CD4-positive, CD25-positive, alpha-beta regulatory T cell (primary cell): Measurements from ENCODE around the gene IFIT2. TPM values are rescaled to one million over a fixed set of nuclear protein-coding genes. Genes with fewer than 3 reads are reported as not detected.

ENCODE experiments used
- ATAC-seq, 2 donors: fragments of 150-1000 bp; cut with Tn5 transposase; one replicate each; pipeline ENCODE4 v1.10.0; 2021; ENCODE audit warnings: low read depth in 2 of 2, moderate number of reproducible peaks in 2 of 2, moderate library complexity in 1 of 2
- DNase-seq, 3 donors: peaks; one replicate each; pipeline versions ENCODE4 v3.0.0 to v3.0.0-alpha.2; 2012 to 2022; ENCODE audit warnings: mixed read lengths in 1 of 3
- H3K27ac ChIP-seq: one replicate; pipeline ENCODE4 v1.7.0; 2013; ENCODE audit warnings: mild to moderate bottlenecking, low read length; ENCODE audit not compliant: insufficient read depth, poor library complexity, severe bottlenecking
- H3K27me3 ChIP-seq: one replicate; pipeline ENCODE4 v1.7.0; 2013; ENCODE audit warnings: low read length; ENCODE audit not compliant: control insufficient read depth, insufficient read depth
- H3K36me3 ChIP-seq: one replicate; pipeline ENCODE4 v1.7.0; 2013; ENCODE audit warnings: mild to moderate bottlenecking, low read length, moderate library complexity; ENCODE audit not compliant: control insufficient read depth, insufficient read depth
- H3K4me1 ChIP-seq: 2 replicates; pipeline ENCODE4 v1.7.0; 2013; ENCODE audit warnings: mild to moderate bottlenecking, low read length; ENCODE audit not compliant: insufficient read depth, control insufficient read depth, poor library complexity, severe bottlenecking
- H3K4me3 ChIP-seq: one replicate; pipeline ENCODE4 v1.7.0; 2013; ENCODE audit warnings: low read depth, mild to moderate bottlenecking, low read length, moderate library complexity
- H3K9me3 ChIP-seq, 2 experiments: 1 replicate in 1 of 2; 2 replicates in 1 of 2; pipeline ENCODE4 v1.7.0; 2013; ENCODE audit warnings: low read length in 2 of 2, mild to moderate bottlenecking in 1 of 2, moderate library complexity in 1 of 2; ENCODE audit not compliant: control insufficient read depth in 2 of 2
- H3K27ac Mint-ChIP-seq, 3 donors: one replicate each; pipeline ENCODE4 v1.8.0; 2020 to 2022; ENCODE audit warnings: mild to moderate bottlenecking in 3 of 3, mixed read lengths in 3 of 3, moderate library complexity in 2 of 3
- H3K27me3 Mint-ChIP-seq: one replicate; pipeline ENCODE4 v1.8.0; 2022; ENCODE audit warnings: mild to moderate bottlenecking, mixed read lengths
- H3K36me3 Mint-ChIP-seq: one replicate; pipeline ENCODE4 v1.8.0; 2020; ENCODE audit warnings: mixed read lengths
- H3K4me1 Mint-ChIP-seq, 4 donors: one replicate each; pipeline ENCODE4 v1.8.0; 2020 to 2022; ENCODE audit warnings: mixed read lengths in 4 of 4, mild to moderate bottlenecking in 1 of 4
- H3K4me3 Mint-ChIP-seq, 4 donors: one replicate each; pipeline ENCODE4 v1.8.0; 2020 to 2022; ENCODE audit warnings: mild to moderate bottlenecking in 4 of 4, mixed read lengths in 4 of 4, moderate library complexity in 3 of 4
- H3K9me3 Mint-ChIP-seq, 7 donors: one replicate each; pipeline ENCODE4 v1.8.0; 2020 to 2022; ENCODE audit warnings: mixed read lengths in 7 of 7, mild to moderate bottlenecking in 3 of 7, moderate library complexity in 2 of 7
- polyA plus RNA-seq, 4 donors: library from polyadenylated mRNA; unstranded; fragments of 300-500 nt; fragmentation: Illumina TruSeq; gene quantifications; one replicate each; pipeline ENCODE4 v1.2.3, GENCODE V29; 2021
- total RNA-seq: library from RNA; stranded (reverse); gene quantifications from one replicate; pipeline ENCODE4 v1.2.3, GENCODE V29; 2022

Gene IFIT2
- total and polyA plus RNA-seq, 5 donors from 2014 or later, result 3.6 to 10.0 (median 4.7) TPM

- Mint-ChIP-seq H3K36me3 (peaks cover 43% of the 10 kb centered on the region), H3K27me3 (peaks cover 9% of the 10 kb centered on the region), H3K27ac (peak overlapping the region in 2 of 3 donors; percentile 17 to 74), H3K4me3 (peak overlapping the region in 3 of 4 donors; percentile 94 to 98 (median 96)), H3K4me1 (peaks cover 29 to 42% (median 36%) of the 10 kb centered on the region in 4 donors), H3K9me3 (peaks cover 0 to 7% (median 4%) of the 10 kb centered on the region in 7 donors)
- H3K36me3 ChIP-seq, result peaks cover 25% of the 10 kb centered on the region
- H3K4me3 ChIP-seq, result no peak overlapping the region
- H3K27me3 ChIP-seq, result no peaks in the 10 kb centered on the region
- H3K9me3 ChIP-seq, result peaks cover 0 to 2% of the 10 kb centered on the region in 2 experiments
- no peak for DNase-seq
- H3K27ac ChIP-seq, result no peak overlapping the region
- no peak for ATAC-seq
- peaks cover 26% of the 10 kb centered on the region for H3K4me1 ChIP-seq
Measured at GRCh38 chr10:89304446-89304845, 2.6 kb downstream of the IFIT2 start.

DNA sequence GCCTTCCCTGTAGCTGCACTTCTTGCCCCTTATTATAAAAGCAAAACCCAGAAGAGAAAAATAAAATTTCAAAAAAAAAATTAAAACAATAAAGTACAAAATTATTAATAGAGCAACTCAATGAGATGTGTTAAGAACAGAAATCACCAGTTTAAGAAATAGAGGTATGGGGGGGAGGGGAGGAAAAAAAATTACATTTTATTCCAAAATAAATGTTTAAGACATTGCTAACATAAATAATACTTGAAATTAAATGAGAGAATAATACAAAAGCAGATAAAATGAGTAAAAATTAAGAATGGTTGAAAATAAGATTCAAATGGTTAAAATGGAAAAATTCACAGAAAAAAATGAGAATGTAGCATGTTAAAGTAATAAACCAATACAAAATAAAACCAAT is 3.1 kb downstream of the IFIT2 start:
- ATAC-seq, result no peak
- Histone ChIP-seq H3K4me1 (peaks cover 26% of the 10 kb centered on the region), H3K27me3 (no peaks in the 10 kb centered on the region), H3K4me3 (no peak overlapping the region), H3K36me3 (peaks cover 25% of the 10 kb centered on the region), H3K9me3 (peaks cover 0 to 2% of the 10 kb centered on the region in 2 experiments), H3K27ac (no peak overlapping the region)
- peaks cover 29 to 39% (median 36%) of the 10 kb centered on the region in 4 donors for H3K4me1 Mint-ChIP-seq
- peak overlapping the region in 1 of 3 donors; percentile 76 for H3K27ac Mint-ChIP-seq
- H3K9me3 Mint-ChIP-seq, result peaks cover 0 to 7% (median 3%) of the 10 kb centered on the region in 7 donors
- peaks cover 43% of the 10 kb centered on the region for H3K36me3 Mint-ChIP-seq
- no peak for DNase-seq
- H3K4me3 Mint-ChIP-seq, result no peak overlapping the region
- peaks cover 9% of the 10 kb centered on the region for H3K27me3 Mint-ChIP-seq

DNA sequence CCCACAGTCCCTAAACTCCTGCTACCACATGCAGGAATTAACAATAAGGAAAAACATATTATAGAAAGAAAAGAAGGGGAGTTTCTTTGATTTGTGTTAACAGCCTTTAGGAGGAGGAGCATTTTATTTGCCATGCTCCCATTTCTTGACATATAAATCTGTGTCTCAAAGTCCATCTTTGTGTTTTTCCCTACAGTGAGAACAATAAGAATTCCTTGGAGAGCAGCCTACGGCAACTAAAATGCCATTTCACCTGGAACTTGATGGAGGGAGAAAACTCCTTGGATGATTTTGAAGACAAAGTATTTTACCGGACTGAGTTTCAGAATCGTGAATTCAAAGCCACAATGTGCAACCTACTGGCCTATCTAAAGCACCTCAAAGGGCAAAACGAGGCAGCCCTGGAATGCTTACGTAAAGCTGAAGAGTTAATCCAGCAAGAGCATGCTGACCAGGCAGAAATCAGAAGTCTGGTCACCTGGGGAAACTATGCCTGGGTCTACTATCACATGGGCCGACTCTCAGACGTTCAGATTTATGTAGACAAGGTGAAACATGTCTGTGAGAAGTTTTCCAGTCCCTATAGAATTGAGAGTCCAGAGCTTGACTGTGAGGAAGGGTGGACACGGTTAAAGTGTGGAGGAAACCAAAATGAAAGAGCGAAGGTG is 4.1 kb downstream of the IFIT2 start:
- H3K27me3 Mint-ChIP-seq, result peaks cover 9% of the 10 kb centered on the region
- H3K27ac Mint-ChIP-seq, result no peak overlapping the region
- Histone ChIP-seq H3K27ac (no peak overlapping the region), H3K9me3 (peaks cover 0 to 2% of the 10 kb centered on the region in 2 experiments), H3K4me1 (peaks cover 26% of the 10 kb centered on the region), H3K36me3 (peaks cover 25% of the 10 kb centered on the region), H3K27me3 (no peaks in the 10 kb centered on the region), H3K4me3 (no peak overlapping the region)
- no peak for DNase-seq
- peaks cover 0 to 6% (median 3%) of the 10 kb centered on the region in 7 donors for H3K9me3 Mint-ChIP-seq
- H3K36me3 Mint-ChIP-seq, result peaks cover 43% of the 10 kb centered on the region
- H3K4me3 Mint-ChIP-seq, result no peak overlapping the region
- H3K4me1 Mint-ChIP-seq, result peaks cover 29 to 37% (median 35%) of the 10 kb centered on the region in 4 donors
- no peak for ATAC-seq

DNA sequence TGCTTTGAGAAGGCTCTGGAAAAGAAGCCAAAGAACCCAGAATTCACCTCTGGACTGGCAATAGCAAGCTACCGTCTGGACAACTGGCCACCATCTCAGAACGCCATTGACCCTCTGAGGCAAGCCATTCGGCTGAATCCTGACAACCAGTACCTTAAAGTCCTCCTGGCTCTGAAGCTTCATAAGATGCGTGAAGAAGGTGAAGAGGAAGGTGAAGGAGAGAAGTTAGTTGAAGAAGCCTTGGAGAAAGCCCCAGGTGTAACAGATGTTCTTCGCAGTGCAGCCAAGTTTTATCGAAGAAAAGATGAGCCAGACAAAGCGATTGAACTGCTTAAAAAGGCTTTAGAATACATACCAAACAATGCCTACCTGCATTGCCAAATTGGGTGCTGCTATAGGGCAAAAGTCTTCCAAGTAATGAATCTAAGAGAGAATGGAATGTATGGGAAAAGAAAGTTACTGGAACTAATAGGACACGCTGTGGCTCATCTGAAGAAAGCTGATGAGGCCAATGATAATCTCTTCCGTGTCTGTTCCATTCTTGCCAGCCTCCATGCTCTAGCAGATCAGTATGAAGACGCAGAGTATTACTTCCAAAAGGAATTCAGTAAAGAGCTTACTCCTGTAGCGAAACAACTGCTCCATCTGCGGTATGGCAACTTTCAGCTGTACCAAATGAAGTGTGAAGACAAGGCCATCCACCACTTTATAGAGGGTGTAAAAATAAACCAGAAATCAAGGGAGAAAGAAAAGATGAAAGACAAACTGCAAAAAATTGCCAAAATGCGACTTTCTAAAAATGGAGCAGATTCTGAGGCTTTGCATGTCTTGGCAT is 4.8 kb downstream of the IFIT2 start:
- Histone ChIP-seq H3K4me1 (peaks cover 20% of the 10 kb centered on the region), H3K9me3 (peaks cover 0 to 2% of the 10 kb centered on the region in 2 experiments), H3K27ac (no peak overlapping the region), H3K27me3 (no peaks in the 10 kb centered on the region), H3K4me3 (no peak overlapping the region), H3K36me3 (peaks cover 25% of the 10 kb centered on the region)
- H3K4me1 Mint-ChIP-seq, result peaks cover 27 to 32% (median 30%) of the 10 kb centered on the region in 4 donors
- DNase-seq, result no peak
- peaks cover 9% of the 10 kb centered on the region for H3K27me3 Mint-ChIP-seq
- no peak overlapping the region for H3K27ac Mint-ChIP-seq
- H3K9me3 Mint-ChIP-seq, result peaks cover 0 to 4% (median 3%) of the 10 kb centered on the region in 7 donors
- H3K4me3 Mint-ChIP-seq, result no peak overlapping the region
- no peak for ATAC-seq
- H3K36me3 Mint-ChIP-seq, result peaks cover 43% of the 10 kb centered on the region

DNA sequence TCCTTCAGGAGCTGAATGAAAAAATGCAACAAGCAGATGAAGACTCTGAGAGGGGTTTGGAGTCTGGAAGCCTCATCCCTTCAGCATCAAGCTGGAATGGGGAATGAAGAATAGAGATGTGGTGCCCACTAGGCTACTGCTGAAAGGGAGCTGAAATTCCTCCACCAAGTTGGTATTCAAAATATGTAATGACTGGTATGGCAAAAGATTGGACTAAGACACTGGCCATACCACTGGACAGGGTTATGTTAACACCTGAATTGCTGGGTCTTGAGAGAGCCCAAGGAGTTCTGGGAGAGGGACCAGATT is 5.4 kb downstream of the IFIT2 start:
- H3K4me3 ChIP-seq, result no peak overlapping the region
- H3K36me3 ChIP-seq, result peaks cover 25% of the 10 kb centered on the region
- H3K4me1 ChIP-seq, result peaks cover 20% of the 10 kb centered on the region
- ATAC-seq (no peak), DNase-seq (no peak)
- H3K27ac ChIP-seq, result no peak overlapping the region
- peaks cover 43% of the 10 kb centered on the region for H3K36me3 Mint-ChIP-seq
- peak overlapping the region in 1 of 3 donors; percentile 66 for H3K27ac Mint-ChIP-seq
- H3K27me3 Mint-ChIP-seq, result peaks cover 7% of the 10 kb centered on the region
- H3K4me1 Mint-ChIP-seq, result peaks cover 21 to 32% (median 24%) of the 10 kb centered on the region in 4 donors
- H3K27me3 ChIP-seq, result no peaks in the 10 kb centered on the region
- H3K9me3 Mint-ChIP-seq, result peaks cover 0 to 4% (median 3%) of the 10 kb centered on the region in 7 donors
- H3K9me3 ChIP-seq, result peaks cover 0 to 2% of the 10 kb centered on the region in 2 experiments
- no peak overlapping the region for H3K4me3 Mint-ChIP-seq

- no peak overlapping the region for H3K4me3 Mint-ChIP-seq
- Histone ChIP-seq H3K4me3 (no peak overlapping the region), H3K36me3 (peaks cover 25% of the 10 kb centered on the region), H3K27me3 (no peaks in the 10 kb centered on the region), H3K27ac (no peak overlapping the region), H3K9me3 (peaks cover 0 to 2% of the 10 kb centered on the region in 2 experiments), H3K4me1 (peaks cover 9% of the 10 kb centered on the region)
- H3K36me3 Mint-ChIP-seq, result peaks cover 43% of the 10 kb centered on the region
- peaks cover 0 to 4% (median 3%) of the 10 kb centered on the region in 7 donors for H3K9me3 Mint-ChIP-seq
- DNase-seq (no peak), ATAC-seq (no peak)
- peaks cover 11 to 29% (median 14%) of the 10 kb centered on the region in 4 donors for H3K4me1 Mint-ChIP-seq
- H3K27ac Mint-ChIP-seq, result no peak overlapping the region
- peaks cover 4% of the 10 kb centered on the region for H3K27me3 Mint-ChIP-seq
Measured at GRCh38 chr10:89308266-89308665, 6.4 kb downstream of the IFIT2 start.

DNA sequence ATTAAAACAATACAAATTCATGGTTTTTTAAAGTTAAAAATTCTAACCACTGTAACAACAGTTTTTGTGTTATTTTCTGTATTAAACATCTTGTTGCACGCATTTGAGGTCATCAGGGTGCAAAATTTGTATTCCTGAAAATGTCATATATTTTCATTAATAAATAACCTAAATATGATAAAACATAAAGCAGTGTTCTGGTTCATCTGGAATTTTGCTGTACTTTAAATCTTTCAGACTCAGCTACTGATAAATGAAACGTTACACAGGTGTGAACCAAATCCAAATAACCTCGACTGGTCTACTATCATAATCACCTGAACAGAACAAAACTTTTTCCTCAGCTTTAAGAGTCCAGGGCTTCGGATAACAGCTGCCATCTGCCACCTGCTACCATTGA is 6.9 kb downstream of the IFIT2 start:
- H3K4me3 Mint-ChIP-seq, result no peak overlapping the region
- no peaks in the 10 kb centered on the region for H3K27me3 ChIP-seq
- ATAC-seq, result no peak
- no peak overlapping the region for H3K4me3 ChIP-seq
- peaks cover 0 to 2% of the 10 kb centered on the region in 2 experiments for H3K9me3 ChIP-seq
- peaks cover 4% of the 10 kb centered on the region for H3K27me3 Mint-ChIP-seq
- peaks cover 0 to 4% (median 3%) of the 10 kb centered on the region in 7 donors for H3K9me3 Mint-ChIP-seq
- H3K36me3 ChIP-seq, result peaks cover 25% of the 10 kb centered on the region
- peaks cover 6 to 26% (median 9%) of the 10 kb centered on the region in 4 donors for H3K4me1 Mint-ChIP-seq
- H3K4me1 ChIP-seq, result peaks cover 5% of the 10 kb centered on the region
- no peak overlapping the region for H3K27ac Mint-ChIP-seq
- H3K27ac ChIP-seq, result no peak overlapping the region
- peaks cover 42% of the 10 kb centered on the region for H3K36me3 Mint-ChIP-seq
- no peak for DNase-seq
